Stimulated activated CD4-positive, alpha-beta T cell treated with anti-CD3 and anti-CD28 coated beads, Interleukin-15, amount 100 ng/mL, for 24 hours (primary cell): ENCODE measurements around the gene ZNF718.
"Not testable (repeated sequence)": the region's sequence is repeated elsewhere in the genome, so short reads cannot be mapped to it uniquely, and the experiment has no call there.

Experiments used
- DNase-seq: peaks from one replicate; pipeline ENCODE4 v3.0.0-alpha.2; 2020

Gene ZNF718

DNA sequence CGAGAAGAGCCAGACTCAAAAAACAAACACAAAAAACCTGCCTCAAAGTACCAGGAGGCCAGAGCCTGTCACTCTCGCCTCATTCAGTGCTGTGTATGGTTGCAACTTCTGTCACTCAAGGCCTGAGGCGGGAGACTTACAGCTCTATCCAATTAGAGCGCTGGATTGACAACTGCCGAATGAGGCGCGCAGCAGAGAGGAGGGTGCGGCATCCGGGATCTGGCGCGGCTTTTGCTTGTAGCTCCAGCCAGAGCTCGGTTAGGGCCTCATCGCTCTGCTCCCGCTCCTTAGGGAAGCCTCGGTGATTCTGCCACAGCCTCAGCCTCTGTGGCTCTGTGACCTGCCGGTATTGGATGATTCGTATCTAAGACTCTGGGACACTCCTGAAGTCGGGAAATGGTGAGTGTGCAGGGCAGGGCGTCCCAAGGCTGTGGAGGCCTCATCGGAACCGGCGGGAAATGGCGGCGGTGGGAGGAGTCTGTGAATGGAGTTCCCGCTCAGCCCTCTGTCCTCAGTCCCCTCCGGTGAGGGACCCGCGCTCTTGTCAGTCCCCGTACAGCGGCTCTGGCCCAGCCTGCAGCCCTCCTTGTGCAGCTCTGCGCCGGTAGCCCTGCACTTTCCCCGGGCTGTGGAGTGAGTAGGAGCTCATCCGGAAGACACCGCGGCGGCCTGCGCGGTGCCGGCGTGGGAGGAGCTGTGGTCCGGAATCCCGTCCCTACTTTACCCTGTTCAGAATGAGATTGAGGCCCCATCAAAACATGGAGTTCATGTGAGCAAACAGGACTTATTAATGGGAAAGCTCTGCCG lies at the start of gene ZNF718:
Gene ZNF718, plus strand, starts transcription at position 227 of the 807 bp plus-strand sequence. Its CDS starts 170 bp downstream, at position 397.
- peak; percentile 93 for DNase-seq

DNA sequence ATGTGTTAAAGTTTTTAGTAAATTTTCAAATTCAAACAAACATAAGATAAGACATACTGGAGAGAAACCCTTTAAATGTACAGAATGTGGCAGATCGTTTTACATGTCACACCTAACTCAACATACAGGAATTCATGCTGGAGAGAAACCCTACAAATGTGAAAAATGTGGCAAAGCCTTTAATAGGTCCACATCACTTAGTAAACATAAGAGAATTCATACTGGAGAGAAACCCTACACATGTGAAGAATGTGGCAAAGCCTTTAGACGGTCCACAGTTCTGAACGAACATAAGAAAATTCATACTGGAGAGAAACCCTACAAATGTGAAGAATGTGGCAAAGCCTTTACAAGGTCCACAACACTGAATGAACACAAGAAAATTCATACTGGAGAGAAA lies 38.4 kb upstream of the ZNF718 start:
- DNase-seq, result no peak

DNA sequence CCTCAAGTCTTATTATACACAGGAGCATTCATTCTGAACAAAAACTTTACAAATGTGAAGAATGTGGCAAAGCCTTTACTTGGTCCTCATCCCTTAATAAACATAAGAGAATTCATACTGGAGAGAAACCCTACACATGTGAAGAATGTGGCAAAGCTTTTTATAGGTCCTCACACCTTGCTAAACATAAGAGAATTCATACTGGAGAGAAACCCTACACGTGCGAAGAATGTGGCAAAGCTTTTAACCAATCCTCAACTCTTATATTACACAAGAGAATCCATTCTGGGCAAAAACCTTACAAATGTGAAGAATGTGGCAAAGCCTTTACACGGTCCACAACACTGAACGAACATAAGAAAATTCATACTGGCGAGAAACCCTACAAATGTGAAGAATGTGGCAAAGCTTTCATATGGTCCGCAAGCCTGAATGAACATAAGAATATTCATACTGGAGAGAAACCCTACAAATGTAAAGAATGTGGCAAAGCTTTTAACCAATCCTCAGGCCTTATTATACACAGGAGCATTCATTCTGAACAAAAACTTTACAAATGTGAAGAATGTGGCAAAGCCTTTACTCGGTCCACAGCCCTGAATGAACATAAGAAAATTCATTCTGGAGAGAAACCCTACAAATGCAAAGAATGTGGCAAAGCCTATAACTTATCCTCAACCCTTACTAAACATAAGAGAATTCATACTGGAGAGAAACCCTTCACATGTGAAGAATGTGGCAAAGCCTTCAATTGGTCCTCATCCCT lies 37.6 kb upstream of the ZNF718 start:
- not testable (repeated sequence) for DNase-seq

DNA sequence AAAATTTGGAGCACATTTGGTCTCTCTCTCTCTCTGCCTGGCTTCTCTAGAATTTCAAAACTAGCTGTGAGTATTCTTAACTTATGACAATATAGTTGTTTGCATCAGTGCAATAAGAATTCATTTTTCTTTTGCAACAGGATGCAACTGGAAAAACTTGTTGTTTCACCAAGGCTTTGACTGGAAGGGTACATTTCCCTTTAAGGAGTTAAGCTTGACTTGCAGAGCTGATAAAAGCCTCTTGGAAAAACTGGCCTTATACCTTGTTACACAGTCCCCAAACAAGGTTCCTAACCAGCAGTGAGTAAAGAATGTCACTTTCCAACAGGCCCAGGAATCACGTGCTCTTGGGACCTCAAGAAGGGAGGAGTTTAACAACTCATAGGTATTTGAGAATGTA lies 25.9 kb upstream of the ZNF718 start:
- no peak for DNase-seq

DNA sequence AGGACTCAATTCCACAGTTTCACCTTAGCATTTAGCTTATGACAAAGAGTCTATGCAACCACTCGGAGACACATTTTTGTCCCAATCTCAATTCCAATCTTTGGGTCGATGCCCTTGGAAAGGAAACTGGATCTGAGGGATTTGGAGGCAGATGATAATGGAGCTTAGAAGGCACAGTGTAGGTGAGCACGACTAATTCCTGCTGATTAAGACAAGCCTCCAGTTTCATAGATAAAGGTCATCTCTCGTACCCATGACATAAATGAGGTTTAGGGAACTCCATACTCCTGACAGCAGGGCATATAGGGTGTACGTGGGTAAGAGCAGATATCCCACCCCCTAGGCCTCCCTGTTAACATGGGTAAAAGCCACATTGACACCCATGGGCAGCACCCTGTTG lies 24.4 kb upstream of the ZNF718 start:
- DNase-seq, result no peak

DNA sequence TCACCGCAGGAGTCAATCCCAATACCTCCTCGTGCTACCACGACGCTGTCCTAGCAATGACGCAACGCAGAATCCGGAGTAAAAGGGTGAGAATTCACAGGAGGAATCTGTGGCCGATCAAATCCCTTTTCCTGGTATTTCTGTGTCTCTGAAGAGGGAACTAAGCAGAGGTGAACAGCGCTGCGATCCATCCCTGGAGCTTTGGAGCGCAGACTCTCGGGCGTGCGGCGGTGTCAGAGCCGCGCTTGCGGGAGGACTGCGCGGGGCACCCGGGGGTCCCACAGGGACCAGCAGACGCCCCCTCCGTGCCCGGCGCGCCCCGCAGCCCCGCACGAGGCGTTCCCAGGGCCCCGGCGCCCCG lies 17.2 kb upstream of the ZNF718 start:
- no peak for DNase-seq

DNA sequence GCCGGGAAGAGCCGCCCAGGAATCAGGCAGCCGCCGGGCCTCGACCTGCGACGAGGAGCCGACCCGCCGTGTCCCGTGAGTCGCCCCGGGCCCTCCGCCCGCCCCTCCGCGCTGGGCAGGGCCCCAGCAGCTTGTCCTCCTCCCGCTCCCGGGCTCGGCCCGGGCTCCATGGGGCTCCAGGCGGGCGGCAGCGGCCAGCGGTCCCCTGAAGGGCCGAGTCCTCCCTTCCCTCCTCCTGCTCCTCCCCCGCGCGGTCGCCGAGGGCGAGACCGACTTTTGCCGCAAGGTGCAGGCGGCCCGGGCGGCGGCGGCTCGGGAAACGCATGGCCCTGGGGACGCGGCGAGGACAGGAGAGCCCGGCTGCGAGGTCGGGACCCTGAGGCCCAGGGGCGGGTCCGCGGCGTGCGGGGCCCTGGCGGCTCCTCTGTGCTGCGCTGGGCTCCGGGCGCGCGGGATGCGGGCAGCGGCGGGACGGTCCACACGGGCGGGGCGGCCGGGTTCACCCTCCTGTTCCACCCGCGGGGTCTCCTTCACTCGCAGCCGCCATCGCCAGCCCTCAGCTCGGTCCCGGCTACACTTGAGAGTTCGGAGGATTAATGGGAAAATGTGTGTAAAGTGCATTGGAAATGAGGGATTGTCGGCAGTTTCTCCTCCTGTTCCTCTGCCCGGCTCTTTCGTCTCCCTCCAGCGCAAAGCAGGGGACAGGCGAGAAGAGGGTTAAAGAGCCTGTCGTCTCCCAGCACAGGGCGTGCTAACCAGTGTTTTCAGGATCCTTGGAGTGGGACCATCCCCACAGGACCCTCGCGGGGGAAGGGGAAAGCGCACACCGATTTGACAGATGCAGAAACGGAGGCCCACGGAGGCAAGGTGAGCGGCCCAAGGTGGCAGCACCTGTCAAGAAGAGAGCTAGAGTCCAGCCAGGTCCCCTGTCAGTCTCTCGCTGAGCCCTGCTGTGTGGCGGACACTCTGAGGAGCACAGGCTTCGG lies 16.6 kb upstream of the ZNF718 start:
- peak; percentile 15 for DNase-seq

DNA sequence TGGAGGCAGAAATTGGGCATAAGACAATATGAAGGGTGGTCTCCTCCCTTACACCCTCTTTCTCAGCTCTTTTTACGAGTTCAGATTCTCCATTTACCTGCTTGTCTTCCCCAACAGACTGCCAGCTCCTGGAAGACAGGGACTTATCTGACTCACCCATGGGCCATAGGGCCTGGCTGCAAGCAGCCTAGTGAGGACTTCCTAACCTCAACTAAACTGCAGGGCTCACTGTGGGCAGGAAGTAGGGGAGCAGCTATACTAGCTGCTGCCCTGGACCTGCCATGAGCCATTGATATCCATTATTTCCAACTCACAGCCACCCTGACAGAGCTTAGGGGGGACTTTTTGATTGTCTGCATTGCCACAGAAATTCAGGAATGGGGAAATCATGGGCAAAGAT lies 11.5 kb upstream of the ZNF718 start:
- no peak for DNase-seq

DNA sequence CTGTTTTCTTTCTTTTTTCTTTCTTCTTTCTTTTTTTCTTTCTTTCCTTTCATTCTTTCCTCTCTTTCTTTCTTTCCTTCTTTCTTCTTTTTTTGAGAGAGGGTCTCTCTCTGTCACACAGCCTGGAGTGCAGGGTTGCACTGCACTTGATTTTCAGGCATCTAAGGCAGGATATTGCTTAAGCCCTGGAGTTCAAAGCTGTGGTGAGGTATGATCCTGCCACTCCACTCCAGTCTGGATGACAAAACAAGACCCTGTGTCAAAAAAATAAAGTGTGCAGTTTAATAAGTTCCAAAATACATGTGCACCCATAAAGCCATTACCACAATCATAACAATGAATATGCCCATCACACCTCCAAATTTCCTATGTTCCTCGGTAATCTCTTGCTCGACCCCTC lies 10.6 kb upstream of the ZNF718 start:
- DNase-seq, result no peak

DNA sequence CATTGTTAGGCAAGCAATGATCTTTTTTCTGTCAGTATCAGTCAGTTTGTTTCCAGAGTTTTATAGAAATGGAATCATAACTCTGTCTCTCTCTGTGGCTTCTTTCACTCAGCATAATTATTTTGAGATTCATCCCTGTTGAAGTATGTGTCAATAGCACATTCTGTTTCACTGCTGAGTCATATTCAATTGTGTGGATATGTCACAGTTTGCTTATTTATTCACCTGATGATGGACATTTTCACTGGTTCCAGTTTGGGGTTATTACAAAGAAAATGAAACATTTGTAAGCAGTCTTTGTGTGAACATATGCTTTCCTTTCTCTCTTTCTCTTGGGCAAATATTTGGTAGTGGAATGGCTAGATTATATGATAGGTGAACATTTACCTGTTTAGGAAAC lies 10.2 kb upstream of the ZNF718 start:
- DNase-seq, result no peak

DNA sequence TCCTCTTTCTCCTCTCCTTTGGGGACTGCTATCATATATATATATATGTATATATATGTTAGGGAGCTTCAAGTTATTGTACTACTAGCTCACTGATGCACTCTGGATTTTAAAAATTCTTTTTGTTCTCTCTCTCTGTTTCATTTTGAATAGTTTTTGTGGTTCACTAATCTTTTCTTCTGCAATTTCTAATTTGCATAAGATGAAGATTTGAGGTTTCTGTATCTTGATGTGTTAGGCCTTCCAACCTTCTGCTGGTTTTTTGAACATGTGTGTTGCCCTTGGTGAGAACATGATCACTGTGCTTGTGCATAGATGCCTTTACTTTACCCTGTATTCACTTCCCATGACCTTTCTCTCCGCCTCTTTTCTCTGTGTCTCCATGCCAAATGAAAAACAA lies 7.8 kb upstream of the ZNF718 start:
- DNase-seq, result no peak

DNA sequence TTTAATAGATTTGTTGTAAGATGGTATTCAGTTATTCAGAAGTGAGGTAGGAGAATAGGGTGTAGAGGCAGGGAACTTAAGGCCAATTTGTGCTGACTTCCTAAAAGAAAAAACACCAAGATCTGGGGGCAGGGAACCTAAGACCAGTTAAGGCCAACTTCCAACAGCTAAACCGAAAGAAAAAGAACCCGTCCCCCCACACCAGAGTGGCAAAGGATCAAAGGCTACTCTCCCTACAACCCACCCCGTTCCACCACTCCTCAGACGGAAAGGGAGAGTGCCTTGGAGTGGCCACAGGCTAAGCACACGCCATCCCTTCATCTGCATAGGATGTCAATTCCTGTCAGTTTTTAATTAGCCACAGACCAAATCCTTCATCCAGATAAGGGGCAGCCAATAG lies 3.7 kb upstream of the ZNF718 start:
- DNase-seq, result no peak

DNA sequence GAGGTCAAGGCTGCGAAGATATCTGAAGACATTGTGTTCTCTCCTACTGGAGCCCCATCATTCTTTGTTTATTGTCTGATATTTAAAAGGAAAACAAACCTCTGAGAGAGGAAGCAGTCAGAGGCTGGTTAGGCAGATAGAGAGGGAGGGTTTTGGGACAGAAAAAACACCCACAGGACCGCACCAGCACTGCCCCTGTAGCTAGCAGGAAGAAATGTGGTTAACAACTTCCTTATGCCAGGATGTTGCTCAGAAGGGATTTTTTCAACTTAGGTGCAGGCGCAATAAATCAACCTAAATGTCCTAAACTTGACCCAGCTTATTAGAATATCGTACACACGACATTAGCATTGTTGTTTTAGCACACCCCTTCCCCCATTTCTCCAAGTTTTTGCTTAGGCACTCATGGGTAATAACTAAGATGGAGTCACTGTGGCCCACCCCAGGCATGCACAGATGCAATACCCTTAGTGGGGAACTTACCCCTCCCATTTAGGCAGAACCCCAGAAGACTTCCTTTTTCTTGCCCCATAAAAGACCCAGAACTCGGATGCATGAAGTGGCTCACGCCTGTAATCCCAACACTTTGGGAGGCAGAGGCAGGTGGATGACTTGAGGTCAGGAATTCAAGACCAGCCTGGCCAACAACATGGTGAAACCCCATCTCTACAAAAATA lies 2.8 kb upstream of the ZNF718 start:
- peak; percentile 14 for DNase-seq

DNA sequence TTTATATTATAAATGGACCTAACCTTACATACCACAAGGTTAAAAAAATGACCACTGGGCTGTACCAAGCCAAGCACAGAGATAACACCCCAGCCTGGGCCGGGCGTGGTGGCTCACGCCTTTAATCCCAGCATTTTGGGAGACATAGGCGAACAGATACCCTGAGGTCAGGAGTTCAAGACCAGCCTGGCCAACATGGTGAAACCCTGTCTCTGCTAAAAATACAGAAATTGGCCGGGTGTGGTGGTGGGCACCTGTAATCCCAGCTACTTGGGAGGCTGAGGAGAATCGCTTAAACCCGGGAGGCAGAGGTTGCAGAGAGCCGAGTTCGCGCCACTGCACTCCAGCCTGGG lies 403 bp upstream of the ZNF718 start:
- DNase-seq, result peak; percentile 8

DNA sequence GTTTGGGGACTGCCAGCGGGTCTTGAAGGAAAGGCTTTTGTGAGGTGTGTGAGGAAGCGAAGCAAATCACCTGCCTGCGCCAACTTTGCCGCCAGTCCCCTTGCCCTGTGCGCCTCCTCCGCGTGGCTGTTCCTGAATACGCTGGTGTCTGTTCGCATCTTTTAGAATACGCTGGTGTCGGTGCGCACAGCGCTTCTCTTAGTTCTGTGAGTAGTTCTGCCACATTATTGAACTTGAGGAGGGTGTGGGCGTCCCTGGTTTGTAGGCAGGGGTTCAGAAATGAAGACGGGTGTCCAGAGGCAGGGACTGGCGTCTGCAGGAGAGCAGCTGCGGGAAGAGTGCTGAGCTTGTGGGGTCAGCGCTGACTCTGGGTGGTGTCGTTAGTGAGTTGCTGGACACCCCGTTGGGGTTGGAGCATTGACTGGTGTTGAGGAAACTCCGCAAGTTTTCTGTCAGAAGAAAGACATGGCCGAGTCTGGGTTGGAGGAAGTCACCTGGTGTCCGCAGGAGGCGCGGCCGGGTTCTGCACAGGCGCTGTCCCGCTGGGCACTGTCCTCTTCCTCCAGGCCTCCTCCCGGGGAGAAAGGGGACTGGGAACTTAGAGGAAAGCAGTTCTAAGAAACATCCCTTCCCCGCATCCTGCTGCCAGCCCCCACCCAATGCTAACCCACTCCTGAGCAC lies 930 bp downstream of the ZNF718 start:
- peak; percentile 47 for DNase-seq

DNA sequence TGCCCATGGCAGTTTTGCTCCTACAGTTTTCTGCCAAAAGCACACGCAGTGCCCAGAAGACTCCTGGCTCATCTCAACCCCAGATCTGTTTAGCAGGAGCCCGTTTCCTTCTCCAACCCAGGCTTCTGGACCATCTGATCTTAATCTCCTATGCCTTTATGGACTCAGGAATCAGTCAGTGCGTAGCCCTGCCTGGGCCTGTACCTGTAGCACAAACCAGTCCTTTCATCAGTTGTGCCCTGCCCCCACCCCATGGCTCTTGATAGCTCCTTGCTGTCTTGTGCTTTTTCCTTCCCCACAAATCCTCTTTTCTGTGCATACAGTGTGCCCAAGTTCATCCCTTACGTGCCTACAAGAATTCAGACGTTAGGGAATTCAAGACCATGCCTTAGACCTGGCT lies 1.5 kb downstream of the ZNF718 start:
- peak; percentile 14 for DNase-seq

DNA sequence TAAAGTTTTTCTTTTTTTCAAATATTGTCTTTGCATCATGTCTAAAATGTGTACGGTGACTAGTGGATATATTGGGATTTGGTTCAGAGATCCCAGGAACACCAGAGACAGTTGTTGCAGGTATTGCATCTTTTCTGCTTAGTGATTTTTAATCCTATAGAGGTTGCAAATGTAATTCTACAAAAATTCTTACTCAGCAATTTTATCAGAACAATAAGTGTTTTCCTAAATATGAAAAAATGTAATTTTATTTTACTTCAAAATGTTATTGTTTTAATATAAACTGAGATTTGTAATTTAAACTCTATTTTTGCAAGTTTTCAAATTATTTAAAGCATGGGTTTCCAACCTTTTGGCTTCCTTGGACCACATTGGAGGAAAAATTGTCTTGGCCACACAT lies 8.2 kb downstream of the ZNF718 start:
- no peak for DNase-seq

DNA sequence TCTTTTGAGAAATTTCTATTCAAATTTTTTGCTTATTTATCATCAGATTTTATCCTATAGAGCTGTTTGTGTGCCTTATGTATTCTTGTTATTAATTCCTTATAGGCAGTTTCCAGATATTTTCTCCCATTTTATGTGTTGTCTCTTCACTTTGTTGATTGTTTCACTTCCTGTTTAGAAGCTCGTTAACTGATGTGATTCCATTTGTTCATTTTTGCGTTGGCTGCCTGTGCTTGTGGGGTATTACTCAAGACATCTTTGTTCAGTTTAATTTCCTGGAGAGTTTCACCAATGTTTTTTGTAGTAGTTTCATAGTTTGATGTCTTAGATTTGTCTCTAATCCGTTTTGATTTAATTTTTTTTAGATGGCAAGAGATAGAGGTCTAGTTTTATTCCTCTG lies 14.6 kb downstream of the ZNF718 start:
- DNase-seq, result no peak

DNA sequence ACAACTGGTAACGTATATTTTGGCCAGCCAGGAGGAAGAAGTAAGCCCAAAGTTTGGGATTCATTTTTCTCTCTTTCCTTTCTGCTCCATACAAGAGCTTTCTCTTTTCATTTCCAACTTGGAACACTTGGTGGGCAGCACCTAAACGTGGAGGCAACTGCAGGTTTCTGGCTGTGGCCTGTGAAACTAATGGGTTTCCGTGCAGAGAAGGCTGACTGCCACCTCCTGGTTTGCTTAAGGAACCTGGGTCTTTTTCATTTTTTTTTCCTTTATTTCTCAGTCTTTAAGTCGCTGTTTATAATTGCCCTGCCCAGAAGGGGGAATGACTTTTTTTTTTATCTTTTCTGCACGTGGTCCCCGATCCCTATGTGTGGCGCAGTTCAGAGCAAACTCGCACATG lies 15.4 kb downstream of the ZNF718 start:
- no peak for DNase-seq

DNA sequence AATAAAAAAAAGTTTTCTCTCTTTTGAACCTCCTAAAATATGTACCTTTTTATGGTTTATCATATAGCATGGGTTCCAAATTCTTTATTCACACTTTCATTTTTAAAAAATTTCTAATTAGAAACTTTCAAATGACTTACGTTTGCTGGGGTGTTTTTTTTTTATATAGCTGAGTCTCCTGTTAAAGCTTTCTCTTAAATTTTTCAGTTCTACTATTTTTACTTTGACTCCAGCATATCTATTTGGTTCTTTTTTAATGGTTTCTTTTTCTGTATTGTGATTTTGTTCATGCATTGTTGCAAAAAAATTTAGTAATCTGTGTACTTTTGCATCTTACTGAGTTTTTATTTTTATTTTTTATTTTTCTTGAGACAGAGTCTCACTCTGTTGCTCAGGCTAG lies 22.3 kb downstream of the ZNF718 start:
- DNase-seq, result no peak

DNA sequence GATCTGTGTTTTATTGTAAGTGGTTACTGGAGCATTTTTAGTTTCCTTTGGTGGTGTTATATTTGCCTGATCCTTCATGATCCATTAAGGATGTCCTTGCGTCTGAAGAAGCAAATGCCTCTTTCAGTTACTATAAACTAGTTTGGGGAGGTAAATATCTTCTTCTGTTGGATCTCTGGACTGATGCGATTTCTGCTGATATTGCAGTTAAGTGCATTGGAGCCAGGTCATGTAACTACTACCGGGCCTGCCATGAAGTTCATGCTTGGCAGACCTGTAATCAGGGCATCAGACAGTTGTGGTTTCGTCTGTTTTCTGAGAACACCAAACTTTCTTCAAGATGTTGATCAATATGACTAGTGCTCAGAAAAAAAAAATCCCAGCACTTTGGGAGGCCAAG lies 22.9 kb downstream of the ZNF718 start:
- DNase-seq, result no peak
